GM13976 (cell line): Measurements from ENCODE around the gene VTN.

Experiments
- DNase-seq: peaks from one replicate; pipeline ENCODE4 v3.0.0; 2012; ENCODE audit warnings: low spot score
- in situ Hi-C: fragments of 300-500 bp; cut with MboI; formaldehyde crosslinking; loops from one replicate; pipeline ENCODE4 v1.12.0; 2022; ENCODE audit warnings: low sequenced_read_pairs, mixed read lengths, inconsistent platforms; ENCODE audit not compliant: unreplicated experiment
- TF ChIP-seq, protein P1 (sequence below): IDR thresholded peaks from 2 replicates; pipeline ENCODE4 v1.5.1; 2012; ENCODE audit warnings: borderline replicate concordance, mild to moderate bottlenecking; ENCODE audit not compliant: insufficient read depth; ENCODE audit errors: extremely low read depth, missing control alignments, control extremely low read depth

VTN gene

DNA sequence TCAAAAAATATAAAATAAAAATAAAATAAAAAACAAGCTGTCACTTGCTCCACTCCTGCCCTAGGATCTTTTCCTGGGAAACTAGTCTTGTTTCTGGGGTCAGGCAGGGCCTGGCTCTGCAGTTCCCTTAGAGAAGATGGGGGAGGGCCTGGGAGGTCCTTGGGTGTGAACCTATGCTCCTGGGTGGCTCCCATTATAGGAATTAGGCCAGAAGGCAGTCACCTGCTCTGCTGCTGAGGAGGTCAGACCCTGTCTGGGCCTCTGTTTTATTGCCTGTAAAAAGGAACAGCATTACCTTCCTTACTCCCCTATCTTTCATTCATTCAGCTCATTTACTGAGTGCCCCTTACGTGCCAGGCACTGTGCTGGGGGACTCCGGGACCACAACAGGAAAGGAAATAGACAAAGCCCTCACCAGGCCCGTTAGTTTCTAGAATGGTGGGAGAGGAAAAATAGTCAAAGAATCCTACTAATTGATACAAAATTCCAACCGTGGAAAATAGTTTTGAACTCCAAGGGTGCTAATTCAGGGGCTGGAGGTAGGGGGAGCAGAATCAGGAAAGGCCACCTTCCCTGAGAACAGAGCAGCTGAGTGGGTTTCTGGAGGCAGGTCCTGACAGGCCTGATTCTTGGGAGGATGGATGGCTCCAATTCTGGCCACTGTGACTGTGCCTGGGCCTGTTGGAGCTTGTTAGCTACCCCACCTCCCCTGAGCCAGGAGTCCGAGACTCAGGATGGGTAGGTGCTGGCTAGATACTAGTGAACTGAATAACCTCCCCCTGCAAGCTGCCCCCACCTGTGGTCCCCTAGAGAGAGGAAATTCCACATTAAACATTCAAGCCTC is 37.2 kb upstream of the VTN start:
- TF ChIP-seq, protein P1, sequence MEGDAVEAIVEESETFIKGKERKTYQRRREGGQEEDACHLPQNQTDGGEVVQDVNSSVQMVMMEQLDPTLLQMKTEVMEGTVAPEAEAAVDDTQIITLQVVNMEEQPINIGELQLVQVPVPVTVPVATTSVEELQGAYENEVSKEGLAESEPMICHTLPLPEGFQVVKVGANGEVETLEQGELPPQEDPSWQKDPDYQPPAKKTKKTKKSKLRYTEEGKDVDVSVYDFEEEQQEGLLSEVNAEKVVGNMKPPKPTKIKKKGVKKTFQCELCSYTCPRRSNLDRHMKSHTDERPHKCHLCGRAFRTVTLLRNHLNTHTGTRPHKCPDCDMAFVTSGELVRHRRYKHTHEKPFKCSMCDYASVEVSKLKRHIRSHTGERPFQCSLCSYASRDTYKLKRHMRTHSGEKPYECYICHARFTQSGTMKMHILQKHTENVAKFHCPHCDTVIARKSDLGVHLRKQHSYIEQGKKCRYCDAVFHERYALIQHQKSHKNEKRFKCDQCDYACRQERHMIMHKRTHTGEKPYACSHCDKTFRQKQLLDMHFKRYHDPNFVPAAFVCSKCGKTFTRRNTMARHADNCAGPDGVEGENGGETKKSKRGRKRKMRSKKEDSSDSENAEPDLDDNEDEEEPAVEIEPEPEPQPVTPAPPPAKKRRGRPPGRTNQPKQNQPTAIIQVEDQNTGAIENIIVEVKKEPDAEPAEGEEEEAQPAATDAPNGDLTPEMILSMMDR, result no peak
- in situ Hi-C loops, result no loop called here
- no peak for DNase-seq

DNA sequence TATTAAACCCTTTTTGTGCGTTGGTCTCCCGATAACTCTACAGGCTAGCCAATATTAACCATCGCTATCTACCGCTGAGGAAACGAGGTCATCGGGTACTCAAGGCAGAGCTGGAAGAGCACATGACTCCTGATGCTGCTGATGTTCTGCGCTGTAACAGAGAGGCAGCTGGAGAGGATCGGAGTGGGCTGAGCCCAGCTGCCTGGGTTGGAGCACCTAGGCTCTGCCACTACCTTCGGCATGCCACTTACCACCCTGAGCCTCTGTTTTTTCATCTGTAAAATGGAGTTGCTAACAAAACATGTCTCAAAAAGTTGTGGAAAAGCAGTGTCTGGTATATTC is 36.3 kb upstream of the VTN start:
- TF ChIP-seq, protein P1, result no peak
- in situ Hi-C loops, result no loop called here
- no peak for DNase-seq

DNA sequence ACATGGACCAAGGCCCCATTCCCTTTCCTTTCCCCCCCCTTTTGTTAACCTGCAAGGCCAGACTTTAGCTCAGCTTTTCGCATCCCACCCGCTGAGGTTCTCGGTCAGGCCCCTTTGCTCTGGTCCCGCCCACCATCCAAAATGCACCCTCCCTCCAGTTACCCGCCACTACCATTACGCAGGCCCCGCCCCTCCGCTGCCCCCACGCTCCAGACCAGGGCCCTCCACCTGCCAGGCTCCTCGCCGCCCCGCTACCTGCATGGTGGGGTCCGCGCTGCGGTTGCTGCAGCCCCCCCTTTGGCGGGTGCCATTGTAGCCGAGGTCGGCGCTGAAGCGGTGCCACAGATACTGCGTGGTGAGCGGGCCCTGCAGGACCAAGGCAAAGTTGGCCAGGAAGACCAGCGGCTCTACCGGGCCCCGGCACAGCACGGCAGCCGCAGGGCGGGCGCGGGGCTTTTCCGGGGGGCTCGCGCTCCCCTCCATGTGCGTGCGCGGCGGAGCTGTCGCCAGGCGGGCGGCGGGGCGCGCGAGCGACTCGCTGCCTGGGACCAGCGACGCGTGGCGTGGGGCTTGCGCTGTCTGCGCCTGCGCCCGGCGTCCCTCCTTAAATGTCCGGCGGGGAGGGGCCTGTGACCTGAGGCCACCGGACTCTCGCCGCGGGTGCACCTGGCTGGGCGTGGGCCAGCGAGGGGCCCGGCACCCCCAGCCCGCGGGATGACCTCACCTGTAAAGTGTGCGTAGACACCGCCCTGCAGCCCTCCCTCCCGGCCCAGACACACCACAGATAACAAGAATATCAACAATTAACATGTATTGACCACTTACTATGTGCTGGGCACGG is 35.7 kb upstream of the VTN start, which contains the start of gene SLC46A1:
TSS of gene SLC46A1 (minus strand) at position 581 of the 841 bp plus-strand sequence. CDS start at position 483, 98 bp downstream.
- peak; percentile 90 for DNase-seq
- in situ Hi-C loops, result no loop called here
- TF ChIP-seq, protein P1, result no peak

DNA sequence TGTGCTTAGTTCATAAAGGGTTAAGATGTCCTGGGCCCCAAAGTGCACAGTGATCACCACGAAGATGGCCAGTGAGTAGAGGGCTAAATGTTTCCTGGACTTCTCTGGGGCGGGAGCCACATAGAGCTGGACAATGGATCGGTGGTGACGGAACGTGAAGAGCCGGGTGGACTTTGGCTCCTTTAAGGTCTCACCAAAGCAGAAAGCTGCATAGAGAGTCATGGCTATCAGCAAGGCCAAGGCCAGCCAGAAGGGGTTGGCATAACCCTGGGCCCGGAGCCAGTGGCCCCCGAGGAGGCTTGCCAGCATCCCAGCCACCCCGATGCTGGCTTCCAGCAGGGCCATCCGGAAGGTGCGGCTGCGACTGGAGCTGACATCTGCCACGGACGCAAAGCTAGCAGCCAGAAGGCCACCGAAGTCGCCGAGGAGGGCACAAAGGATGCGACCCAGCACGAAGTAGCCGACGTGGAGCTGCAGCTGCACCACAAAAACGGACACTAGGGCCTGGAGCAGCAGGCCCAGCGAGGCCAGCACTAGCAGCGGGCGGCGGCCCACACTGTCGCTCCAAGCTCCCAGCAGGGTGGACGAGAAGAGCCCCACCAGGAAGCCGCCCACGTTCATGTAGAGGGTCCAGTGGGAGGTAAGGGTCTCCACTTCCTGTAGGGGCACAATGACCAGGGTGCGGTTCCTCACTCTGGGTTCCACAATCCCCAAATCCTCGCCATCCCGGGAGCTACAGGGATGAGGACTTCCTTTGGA is 34.9 kb upstream of the VTN start:
- TF ChIP-seq, protein P1, result no peak
- in situ Hi-C loops, result no loop called here
- no peak for DNase-seq

DNA sequence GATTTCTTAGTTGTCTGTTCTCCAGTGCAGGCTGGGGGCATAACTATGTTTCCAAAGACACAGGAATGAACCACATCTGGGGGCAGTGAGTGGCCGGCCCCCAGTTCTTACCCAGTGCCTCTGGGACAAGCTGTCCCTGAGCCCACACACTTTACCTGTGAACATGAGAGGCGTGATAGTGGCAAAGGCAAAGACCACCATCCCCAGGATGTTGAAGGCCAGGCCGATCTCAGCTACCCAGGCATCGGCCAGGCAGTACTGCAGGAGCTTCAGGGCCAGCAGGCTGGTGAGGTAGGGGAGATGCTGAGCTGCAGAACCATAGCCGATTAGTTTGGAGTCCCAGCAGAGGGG is 34.3 kb upstream of the VTN start:
- TF ChIP-seq, protein P1, result no peak
- DNase-seq, result no peak
- in situ Hi-C loops, result no loop called here

DNA sequence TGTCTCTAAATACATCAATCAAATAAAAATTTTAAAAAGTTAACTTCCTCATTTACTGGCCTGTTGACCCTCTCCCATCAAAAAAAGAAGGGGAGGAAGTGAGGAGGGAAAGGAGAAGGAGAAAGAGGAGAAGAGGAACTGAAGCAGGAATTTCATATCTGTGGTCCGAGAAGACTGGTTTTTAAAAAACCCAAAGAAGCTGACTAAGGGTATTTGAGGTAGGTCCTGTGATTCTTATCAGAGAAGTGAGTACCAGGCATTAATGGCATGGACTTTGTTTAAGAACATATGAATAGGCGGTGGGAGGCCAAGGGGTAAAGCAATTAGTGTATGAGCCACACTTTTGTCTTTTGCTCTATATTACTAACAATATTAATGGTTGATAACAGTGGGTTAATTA is 33.9 kb upstream of the VTN start:
- in situ Hi-C loops, result no loop called here
- TF ChIP-seq, protein P1, result no peak
- no peak for DNase-seq
